NCI-H69 (cell line): ENCODE measurements around the gene BTBD2.
"Not testable (repeated sequence)": the region's sequence is repeated elsewhere in the genome, so short reads cannot be mapped to it uniquely, and the experiment has no call there.

ENCODE experiments used
- DNase-seq: peaks from one replicate; lab custom pipeline; 2025; lab: John Stamatoyannopoulos, UW

Gene BTBD2

GRCh38 chr19:2039959-2040646, 24.6 kb upstream of the BTBD2 start:
- DNase-seq, result no peak

- DNase-seq, result no peak
Observed at GRCh38 chr19:2039089-2039958, 23.8 kb upstream of the BTBD2 start.

GRCh38 chr19:2038284-2039088, 23.0 kb upstream of the BTBD2 start:
- no peak for DNase-seq

GRCh38 chr19:2037651-2038255, 22.2 kb upstream of the BTBD2 start:
- DNase-seq, result no peak

- no peak for DNase-seq
Observed at GRCh38 chr19:2036424-2036823, 20.9 kb upstream of the BTBD2 start.

GRCh38 chr19:2035590-2035991, 20.1 kb upstream of the BTBD2 start:
- peak; percentile 45 for DNase-seq

- peak; percentile 36 for DNase-seq
Observed at GRCh38 chr19:2034729-2035589, 19.4 kb upstream of the BTBD2 start.

GRCh38 chr19:2034253-2034652, 18.7 kb upstream of the BTBD2 start:
- DNase-seq, result not testable (repeated sequence)

GRCh38 chr19:2033825-2034159, 18.3 kb upstream of the BTBD2 start:
- no peak for DNase-seq

- DNase-seq, result no peak
Observed at GRCh38 chr19:2033115-2033824, 17.8 kb upstream of the BTBD2 start.

- DNase-seq, result peak; percentile 93
Observed at GRCh38 chr19:2032296-2032941, 16.9 kb upstream of the BTBD2 start.

GRCh38 chr19:2027361-2027760, 11.8 kb upstream of the BTBD2 start:
- no peak for DNase-seq

GRCh38 chr19:2026770-2027169, 11.3 kb upstream of the BTBD2 start:
- no peak for DNase-seq

GRCh38 chr19:2022289-2022688, 6.8 kb upstream of the BTBD2 start:
- DNase-seq, result no peak

GRCh38 chr19:2021453-2022140, 6.1 kb upstream of the BTBD2 start:
- DNase-seq, result peak; percentile 26

- DNase-seq, result no peak
Observed at GRCh38 chr19:2018752-2019151, 3.2 kb upstream of the BTBD2 start.

- DNase-seq, result peak; percentile 91
Observed at GRCh38 chr19:2016041-2016807, 710 bp upstream of the BTBD2 start.

- peak; percentile 78 for DNase-seq
Observed at GRCh38 chr19:2014731-2015607, 545 bp downstream of the BTBD2 start.
